NB4 (cell line): ENCODE data around the gene ANKRD28.

Source experiments
- CTCF ChIP-seq: IDR thresholded peaks from one replicate; pipeline ENCODE4 v1.5.1; 2012; ENCODE audit warnings: low read depth, low read length
- MAX ChIP-seq: IDR thresholded peaks from 2 replicates; pipeline ENCODE4 v1.6.1; 2011; ENCODE audit warnings: low read depth, low read length
- MYC ChIP-seq: IDR thresholded peaks from 2 replicates; pipeline ENCODE4 v1.6.1; 2011; ENCODE audit warnings: low read depth, low read length
- POLR2A ChIP-seq: IDR thresholded peaks from 2 replicates; pipeline ENCODE4 v1.6.1; 2011; ENCODE audit warnings: mild to moderate bottlenecking; ENCODE audit not compliant: insufficient read length; ENCODE audit errors: extremely low read depth

GRCh38 chr3:15800780-15801179 is 3.0 kb upstream of the ANKRD28 start:
- TF ChIP-seq POLR2A (no peak), CTCF (no peak), MAX (no peak), MYC (no peak)
